Measurements from ENCODE around the gene PIK3AP1.
"Not testable (repeated sequence)": the region's sequence is repeated elsewhere in the genome, so short reads cannot be mapped to it uniquely, and the experiment has no call there.

Gene PIK3AP1, protein sequence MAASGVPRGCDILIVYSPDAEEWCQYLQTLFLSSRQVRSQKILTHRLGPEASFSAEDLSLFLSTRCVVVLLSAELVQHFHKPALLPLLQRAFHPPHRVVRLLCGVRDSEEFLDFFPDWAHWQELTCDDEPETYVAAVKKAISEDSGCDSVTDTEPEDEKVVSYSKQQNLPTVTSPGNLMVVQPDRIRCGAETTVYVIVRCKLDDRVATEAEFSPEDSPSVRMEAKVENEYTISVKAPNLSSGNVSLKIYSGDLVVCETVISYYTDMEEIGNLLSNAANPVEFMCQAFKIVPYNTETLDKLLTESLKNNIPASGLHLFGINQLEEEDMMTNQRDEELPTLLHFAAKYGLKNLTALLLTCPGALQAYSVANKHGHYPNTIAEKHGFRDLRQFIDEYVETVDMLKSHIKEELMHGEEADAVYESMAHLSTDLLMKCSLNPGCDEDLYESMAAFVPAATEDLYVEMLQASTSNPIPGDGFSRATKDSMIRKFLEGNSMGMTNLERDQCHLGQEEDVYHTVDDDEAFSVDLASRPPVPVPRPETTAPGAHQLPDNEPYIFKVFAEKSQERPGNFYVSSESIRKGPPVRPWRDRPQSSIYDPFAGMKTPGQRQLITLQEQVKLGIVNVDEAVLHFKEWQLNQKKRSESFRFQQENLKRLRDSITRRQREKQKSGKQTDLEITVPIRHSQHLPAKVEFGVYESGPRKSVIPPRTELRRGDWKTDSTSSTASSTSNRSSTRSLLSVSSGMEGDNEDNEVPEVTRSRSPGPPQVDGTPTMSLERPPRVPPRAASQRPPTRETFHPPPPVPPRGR

DNA sequence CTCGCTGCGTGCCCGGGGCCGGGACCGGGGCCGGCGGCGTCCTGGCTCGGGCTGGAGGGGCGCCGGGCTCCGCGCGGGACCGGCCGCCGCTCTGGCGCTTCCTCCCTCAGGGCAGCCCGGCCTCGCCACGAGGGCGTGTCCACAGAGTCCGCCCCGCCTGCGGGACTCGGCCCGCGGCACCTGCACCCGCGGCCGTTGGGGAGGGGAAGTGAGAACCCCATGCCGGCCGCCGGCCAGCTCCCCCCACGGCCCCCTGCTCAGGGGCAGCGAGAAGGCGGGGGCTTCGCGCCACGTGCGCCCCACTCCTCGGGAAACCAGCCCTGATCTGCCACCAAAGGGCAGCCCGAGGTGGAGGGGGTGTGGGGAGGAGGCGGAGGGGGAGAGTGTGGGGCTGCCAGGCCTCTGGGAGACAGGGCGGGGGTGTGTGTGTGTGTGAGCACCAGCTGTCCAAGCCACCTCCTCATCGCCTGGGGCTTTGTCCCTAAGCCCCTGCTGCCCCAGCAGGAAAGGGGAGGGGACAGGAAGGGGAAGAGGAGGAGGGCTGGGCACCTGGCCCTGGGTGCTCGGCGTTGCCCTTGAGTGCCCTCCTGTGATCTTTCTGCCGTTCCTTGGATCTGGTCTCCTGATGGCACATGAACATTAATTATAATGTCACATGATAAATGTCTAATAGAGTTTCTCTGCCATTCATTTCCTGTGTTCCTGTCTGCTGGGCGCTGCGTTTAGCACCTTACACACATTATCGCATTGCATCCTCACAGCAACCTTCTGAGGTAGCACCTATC is at the start of gene PIK3AP1:
PIK3AP1 (minus strand) TSS at position 93 of the 785 bp plus-strand sequence. CDS start 120 bp downstream, outside the sequence.
- Mint-ChIP-seq H3K27me3 (peaks cover 7% of the 10 kb centered on the region), H3K4me3 (peak within 1 kb of the TSS; percentile 89), H3K4me1 (ENCODE audit: low read depth) (peaks cover 21% of the 10 kb centered on the region), H3K27ac (peak within 1 kb of the TSS; percentile 93), H3K36me3 (ENCODE audit: low read depth) (peaks cover 3% of the 10 kb centered on the region), H3K9me3 (no peaks in the 10 kb centered on the region)
- peak; percentile 73 for DNase-seq

GRCh38 chr10:96768136-96768535 is 47.8 kb upstream of the PIK3AP1 start:
- H3K27me3 Mint-ChIP-seq, result peaks cover 9% of the 10 kb centered on the region
- no peak overlapping the region for H3K4me3 Mint-ChIP-seq
- no peak overlapping the region for H3K27ac Mint-ChIP-seq
- no peak for DNase-seq
- H3K9me3 Mint-ChIP-seq, result peaks cover 11% of the 10 kb centered on the region
- peaks cover 11% of the 10 kb centered on the region for H3K4me1 Mint-ChIP-seq (ENCODE audit: low read depth)
- H3K36me3 Mint-ChIP-seq (ENCODE audit: low read depth), result no peaks in the 10 kb centered on the region

DNA sequence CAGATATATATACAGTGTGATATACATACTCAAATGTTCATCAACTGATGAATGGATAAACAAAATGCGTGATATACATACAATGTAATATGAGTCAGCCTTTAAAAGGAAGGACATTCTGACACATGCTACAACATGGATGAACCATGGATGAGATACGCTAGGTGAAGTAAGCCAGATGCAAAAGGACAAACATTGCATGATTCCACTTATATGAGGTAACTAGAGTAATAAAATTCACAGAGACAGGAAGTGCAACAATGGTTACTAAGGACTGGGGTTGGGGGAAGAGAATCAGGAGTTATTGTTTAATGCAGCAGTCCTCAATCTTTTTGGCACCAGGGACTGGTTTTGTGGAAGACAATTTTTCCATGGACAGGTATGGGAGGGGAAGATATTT is 47.3 kb upstream of the PIK3AP1 start:
- Mint-ChIP-seq H3K27me3 (peaks cover 8% of the 10 kb centered on the region), H3K4me1 (ENCODE audit: low read depth) (peaks cover 10% of the 10 kb centered on the region), H3K4me3 (no peak overlapping the region), H3K27ac (no peak overlapping the region), H3K36me3 (ENCODE audit: low read depth) (no peaks in the 10 kb centered on the region), H3K9me3 (peaks cover 9% of the 10 kb centered on the region)
- no peak for DNase-seq

- H3K36me3 Mint-ChIP-seq (ENCODE audit: low read depth), result no peaks in the 10 kb centered on the region
These were observed 45.3 kb upstream of the PIK3AP1 start for GRCh38 chr10:96765406-96766240.

DNA sequence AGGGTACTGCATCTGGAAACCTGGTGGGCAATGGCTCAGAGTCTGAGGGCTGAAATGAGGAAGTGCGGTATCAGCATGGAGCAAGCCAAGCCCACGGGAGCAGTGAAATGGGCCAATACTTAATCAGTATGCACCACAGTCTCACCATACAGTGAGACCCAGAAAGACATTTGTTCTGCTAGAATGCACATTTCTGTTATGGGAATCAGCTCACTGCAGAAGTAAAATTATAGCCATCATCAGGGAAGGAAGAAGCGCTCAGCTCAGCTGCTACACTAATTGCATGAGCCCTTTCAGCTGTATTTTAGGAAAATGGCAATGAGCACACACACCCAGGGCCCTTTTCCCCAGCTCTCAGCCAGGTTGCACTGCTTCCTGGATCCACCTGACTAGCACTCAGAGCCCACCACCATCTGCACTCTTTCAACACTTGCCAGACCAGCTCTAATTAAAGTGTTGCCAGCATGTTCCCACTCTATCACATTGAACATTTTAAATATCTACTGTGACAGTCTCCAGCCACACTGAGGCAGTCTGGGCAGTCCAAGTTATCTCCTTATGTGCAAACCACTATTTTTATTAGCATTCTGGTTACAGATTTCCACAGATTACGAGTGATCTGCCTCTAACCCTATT is 44.2 kb upstream of the PIK3AP1 start:
- Mint-ChIP-seq H3K9me3 (no peaks in the 10 kb centered on the region), H3K36me3 (ENCODE audit: low read depth) (no peaks in the 10 kb centered on the region), H3K27ac (no peak overlapping the region), H3K27me3 (peaks cover 6% of the 10 kb centered on the region), H3K4me1 (ENCODE audit: low read depth) (peaks cover 4% of the 10 kb centered on the region), H3K4me3 (no peak overlapping the region)
- no peak for DNase-seq

More at GRCh38 chr10:96765406-96766240, 45.3 kb upstream of the PIK3AP1 start:
- Mint-ChIP-seq H3K4me1 (ENCODE audit: low read depth) (peaks cover 4% of the 10 kb centered on the region), H3K27ac (no peak overlapping the region), H3K9me3 (no peaks in the 10 kb centered on the region), H3K27me3 (peaks cover 3% of the 10 kb centered on the region), H3K4me3 (no peak overlapping the region)
- peak; percentile 80 for DNase-seq

GRCh38 chr10:96758423-96758822 is 38.1 kb upstream of the PIK3AP1 start:
- no peak for DNase-seq
- H3K36me3 Mint-ChIP-seq (ENCODE audit: low read depth), result no peaks in the 10 kb centered on the region
- no peak overlapping the region for H3K4me3 Mint-ChIP-seq
- peaks cover 2% of the 10 kb centered on the region for H3K27me3 Mint-ChIP-seq
- no peaks in the 10 kb centered on the region for H3K4me1 Mint-ChIP-seq (ENCODE audit: low read depth)
- no peak overlapping the region for H3K27ac Mint-ChIP-seq
- H3K9me3 Mint-ChIP-seq, result no peaks in the 10 kb centered on the region

- Mint-ChIP-seq H3K36me3 (ENCODE audit: low read depth) (no peaks in the 10 kb centered on the region), H3K27me3 (peaks cover 2% of the 10 kb centered on the region), H3K27ac (no peak overlapping the region), H3K4me3 (no peak overlapping the region), H3K9me3 (no peaks in the 10 kb centered on the region), H3K4me1 (ENCODE audit: low read depth) (no peaks in the 10 kb centered on the region)
- no peak for DNase-seq
These were observed 36.0 kb upstream of the PIK3AP1 start for GRCh38 chr10:96756111-96756903.

DNA sequence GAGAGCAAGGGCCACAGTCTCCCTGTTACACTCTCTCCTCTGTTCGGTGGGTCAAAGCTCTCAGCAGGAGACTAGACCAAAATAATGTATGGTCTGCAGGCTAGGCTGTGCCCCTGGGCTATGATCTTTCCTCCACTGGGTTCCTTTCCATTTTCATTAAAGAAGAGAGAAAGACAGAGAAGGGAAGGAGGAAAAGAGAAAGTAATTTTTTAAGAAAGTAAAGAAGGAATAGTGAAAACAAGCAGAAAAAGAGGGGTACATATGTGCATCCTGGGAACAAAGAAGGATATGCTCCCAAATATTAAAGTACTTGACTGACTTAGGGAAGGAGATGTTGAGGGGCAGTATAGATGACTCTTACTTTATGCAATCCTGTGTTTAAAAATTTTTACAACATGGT is 33.6 kb upstream of the PIK3AP1 start:
- H3K4me3 Mint-ChIP-seq, result no peak overlapping the region
- H3K4me1 Mint-ChIP-seq (ENCODE audit: low read depth), result no peaks in the 10 kb centered on the region
- no peaks in the 10 kb centered on the region for H3K27me3 Mint-ChIP-seq
- no peak for DNase-seq
- H3K36me3 Mint-ChIP-seq (ENCODE audit: low read depth), result no peaks in the 10 kb centered on the region
- no peaks in the 10 kb centered on the region for H3K9me3 Mint-ChIP-seq
- no peak overlapping the region for H3K27ac Mint-ChIP-seq

DNA sequence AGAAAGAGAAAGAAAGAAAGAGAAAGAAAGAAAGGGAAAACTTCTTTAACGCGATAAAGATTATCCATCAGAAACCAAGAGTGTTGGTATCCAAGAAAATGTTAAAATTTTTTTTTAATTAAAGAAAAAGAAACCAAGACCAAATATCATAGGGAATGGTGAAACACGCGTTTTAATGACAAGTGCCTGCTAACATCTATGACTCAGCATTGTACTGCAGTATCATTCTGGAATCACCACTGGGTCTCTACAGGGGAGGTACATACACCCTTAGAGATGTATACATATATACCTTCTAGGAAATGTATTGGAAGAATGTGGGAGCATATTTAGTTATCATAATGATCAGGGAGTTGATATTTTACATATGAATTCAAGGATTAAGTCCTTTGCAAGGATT is 32.1 kb upstream of the PIK3AP1 start:
- Mint-ChIP-seq H3K9me3 (no peaks in the 10 kb centered on the region), H3K4me1 (ENCODE audit: low read depth) (peaks cover 9% of the 10 kb centered on the region), H3K27ac (no peak overlapping the region), H3K27me3 (no peaks in the 10 kb centered on the region), H3K36me3 (ENCODE audit: low read depth) (no peaks in the 10 kb centered on the region), H3K4me3 (no peak overlapping the region)
- DNase-seq, result no peak

- H3K36me3 Mint-ChIP-seq (ENCODE audit: low read depth); H3K9me3 Mint-ChIP-seq; H3K27ac Mint-ChIP-seq; H3K4me1 Mint-ChIP-seq (ENCODE audit: low read depth); H3K27me3 Mint-ChIP-seq; H3K4me3 Mint-ChIP-seq; DNase-seq: not testable (repeated sequence)
These were observed 30.0 kb upstream of the PIK3AP1 start for GRCh38 chr10:96750316-96750715.

- no peaks in the 10 kb centered on the region for H3K36me3 Mint-ChIP-seq (ENCODE audit: low read depth)
- H3K4me3 Mint-ChIP-seq, result no peak overlapping the region
These were observed 27.6 kb upstream of the PIK3AP1 start for GRCh38 chr10:96747734-96748550.

DNA sequence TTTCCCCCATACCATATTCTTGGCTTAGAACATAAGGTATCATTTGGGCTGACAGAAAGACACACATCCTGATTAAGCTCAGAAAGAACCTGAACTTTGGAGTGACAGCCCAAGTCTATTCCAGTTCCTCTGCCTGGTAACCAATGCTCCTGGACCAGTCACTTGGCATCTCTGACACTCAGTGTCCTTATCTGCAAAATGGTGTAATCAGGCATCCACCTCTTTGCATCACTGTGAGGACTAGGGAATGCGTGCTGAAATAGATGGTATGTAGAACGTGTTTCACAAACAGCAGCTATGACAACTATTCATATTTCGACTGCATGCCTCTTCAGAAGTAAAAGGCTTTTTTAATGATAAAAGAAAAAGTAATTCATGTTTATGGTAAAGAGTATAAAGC is 26.2 kb upstream of the PIK3AP1 start:
- Mint-ChIP-seq H3K27me3 (peaks cover 2% of the 10 kb centered on the region), H3K4me1 (ENCODE audit: low read depth) (peaks cover 9% of the 10 kb centered on the region), H3K9me3 (no peaks in the 10 kb centered on the region), H3K36me3 (ENCODE audit: low read depth) (no peaks in the 10 kb centered on the region), H3K4me3 (no peak overlapping the region), H3K27ac (no peak overlapping the region)
- DNase-seq, result no peak

More at GRCh38 chr10:96747734-96748550, 27.6 kb upstream of the PIK3AP1 start:
- H3K27me3 Mint-ChIP-seq, result no peaks in the 10 kb centered on the region
- no peaks in the 10 kb centered on the region for H3K9me3 Mint-ChIP-seq
- H3K27ac Mint-ChIP-seq, result peak overlapping the region; percentile 66
- H3K4me1 Mint-ChIP-seq (ENCODE audit: low read depth), result peaks cover 9% of the 10 kb centered on the region
- DNase-seq, result no peak

Data from activated T-cell treated with anti-CD3 and anti-CD28 coated beads, Interleukin-2, amount 50 U/mL, for 24 hours (primary cell).